ENCODE measurements around the gene DIDO1. TPM values are rescaled to one million over a fixed set of nuclear protein-coding genes. Genes with fewer than 3 reads are reported as not detected.

DIDO1 gene
- total RNA-seq, 1 experiment from 2014 or later: 33.2 TPM

DNA sequence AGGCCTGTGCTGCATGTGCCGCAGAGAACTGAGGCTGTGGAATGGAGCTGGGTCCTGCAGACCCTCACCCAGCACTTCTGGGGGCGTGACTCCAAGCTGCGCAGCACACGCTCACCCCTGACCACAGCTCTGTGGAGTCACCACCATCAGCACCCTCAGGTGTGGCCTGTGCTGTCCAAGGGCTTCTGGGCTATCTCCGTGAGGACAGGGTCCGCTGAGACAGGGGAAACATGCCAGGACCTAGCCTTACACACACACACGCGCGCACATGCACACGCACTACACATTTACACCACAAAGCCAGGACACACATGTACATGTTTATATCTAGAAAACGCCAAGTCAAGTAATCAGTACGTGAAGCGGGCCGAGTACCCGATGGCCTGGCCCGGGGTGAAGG lies 37.9 kb downstream of the DIDO1 start:
- no peaks in the 10 kb centered on the region for H4K20me1 ChIP-seq (ENCODE audit: low read length)
- CTCF ChIA-PET: no interaction called here
- H3K79me2 ChIP-seq (ENCODE audit: low read length): no peaks in the 10 kb centered on the region
- no peaks in the 10 kb centered on the region for H3K9me2 ChIP-seq (replicated peaks; ENCODE audit: low read length)
- peaks cover 52% of the 10 kb centered on the region for H3K36me3 ChIP-seq (ENCODE audit: low read depth, low read length)
- POLR2A ChIA-PET (ENCODE audit: unreplicated experiment): no interaction called here
- H3K27ac ChIP-seq (ENCODE audit: low read length): no peak overlapping the region
- no peak overlapping the region for H3K9ac ChIP-seq (ENCODE audit: low read length)
- H3F3A ChIP-seq (ENCODE audit: low read length, unreplicated experiment): peaks cover 5% of the 10 kb centered on the region
- no peaks in the 10 kb centered on the region for H3K9me3 ChIP-seq (ENCODE audit: low read length)
- no peak for TF ChIP-seq EZH2 (IDR thresholded peaks at IDR 0.05; ENCODE audit: low read length, unreplicated experiment)
- no peak for TF ChIP-seq EZH2phosphoT487 (IDR thresholded peaks at IDR 0.05; ENCODE audit: borderline replicate concordance, low read length)
- TF ChIP-seq CTCF (conservative IDR thresholded peaks at IDR 0.05; ENCODE audit: low read depth, low read length): no peak
- no peak overlapping the region for H3K4me2 ChIP-seq (ENCODE audit: low read length)
- no peak overlapping the region for H2AFZ ChIP-seq (ENCODE audit: low read length)
- H3K4me1 ChIP-seq (ENCODE audit: insufficient read depth, low read length): no peaks in the 10 kb centered on the region
- DNase-seq (no peak), ATAC-seq (no peak)
- BruUV-seq (replicated peaks): no TSS peak
- intact Hi-C loops (cut with micrococcal nuclease): no loop called here
- H3K4me3 ChIP-seq (ENCODE audit: low read length): no peak overlapping the region
- H3K27me3 ChIP-seq (ENCODE audit: low read length): no peaks in the 10 kb centered on the region

DNA sequence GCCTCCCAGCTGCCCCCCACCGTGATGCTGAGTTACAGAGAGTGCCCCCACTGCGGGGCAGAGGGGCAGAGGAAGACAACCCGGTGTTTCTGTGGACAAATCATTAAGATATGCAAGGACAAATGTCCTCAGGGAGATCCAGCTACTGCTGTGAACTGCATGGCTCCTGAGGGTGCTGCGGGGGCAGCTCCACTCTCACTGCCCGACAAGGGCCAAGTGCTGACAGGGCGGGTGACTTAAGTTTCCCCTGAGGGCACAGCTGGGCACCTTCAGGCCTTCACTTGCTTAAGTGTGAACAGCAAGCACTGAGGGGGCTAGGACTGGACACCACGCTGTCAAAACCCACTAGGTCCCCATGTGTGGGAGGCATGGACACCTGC lies 38.5 kb downstream of the DIDO1 start:
- Histone ChIP-seq H3F3A (ENCODE audit: low read length, unreplicated experiment) (peaks cover 5% of the 10 kb centered on the region), H3K4me1 (ENCODE audit: insufficient read depth, low read length) (no peaks in the 10 kb centered on the region), H3K4me3 (ENCODE audit: low read length) (no peak overlapping the region), H3K9ac (ENCODE audit: low read length) (no peak overlapping the region), H4K20me1 (ENCODE audit: low read length) (no peaks in the 10 kb centered on the region), H2AFZ (ENCODE audit: low read length) (no peak overlapping the region), H3K36me3 (ENCODE audit: low read depth, low read length) (peaks cover 48% of the 10 kb centered on the region), H3K79me2 (ENCODE audit: low read length) (no peaks in the 10 kb centered on the region), H3K9me2 (replicated peaks; ENCODE audit: low read length) (no peaks in the 10 kb centered on the region), H3K4me2 (ENCODE audit: low read length) (no peak overlapping the region), H3K9me3 (ENCODE audit: low read length) (no peaks in the 10 kb centered on the region), H3K27me3 (ENCODE audit: low read length) (no peaks in the 10 kb centered on the region), H3K27ac (ENCODE audit: low read length) (peak overlapping the region; percentile 12; the same call in 1 of the 2 replicates)
- TF ChIP-seq EZH2 (IDR thresholded peaks at IDR 0.05; ENCODE audit: low read length, unreplicated experiment) (no peak), EZH2phosphoT487 (IDR thresholded peaks at IDR 0.05; ENCODE audit: borderline replicate concordance, low read length) (no peak), CTCF (conservative IDR thresholded peaks at IDR 0.05; ENCODE audit: low read depth, low read length) (no peak)
- DNase-seq: no peak
- CTCF ChIA-PET: interaction anchor here (0.5 to 1.0 kb wide), 2 partner anchors 12 to 14 kb away, joined by 3 to 4 read pairs; no protein-coding TSS in a partner anchor
- intact Hi-C loops (cut with micrococcal nuclease): loop anchor here (1.0 kb wide), 1 partner anchor 13 kb away; no protein-coding TSS in a partner anchor
- no TSS peak for BruUV-seq (replicated peaks)
- ATAC-seq: peak; percentile 23
- POLR2A ChIA-PET (ENCODE audit: unreplicated experiment): no interaction called here

GRCh38 chr20:62887152-62887859 lies 39.0 kb downstream of the DIDO1 start:
- Histone ChIP-seq H3F3A (ENCODE audit: low read length, unreplicated experiment) (peaks cover 5% of the 10 kb centered on the region), H3K9ac (ENCODE audit: low read length) (no peak overlapping the region), H3K4me3 (ENCODE audit: low read length) (no peak overlapping the region), H3K27me3 (ENCODE audit: low read length) (no peaks in the 10 kb centered on the region), H4K20me1 (ENCODE audit: low read length) (no peaks in the 10 kb centered on the region), H3K9me2 (replicated peaks; ENCODE audit: low read length) (no peaks in the 10 kb centered on the region), H3K9me3 (ENCODE audit: low read length) (no peaks in the 10 kb centered on the region), H2AFZ (ENCODE audit: low read length) (no peak overlapping the region), H3K79me2 (ENCODE audit: low read length) (no peaks in the 10 kb centered on the region), H3K4me1 (ENCODE audit: insufficient read depth, low read length) (no peaks in the 10 kb centered on the region), H3K27ac (ENCODE audit: low read length) (peak overlapping the region; percentile 12; the same call in 1 of the 2 replicates), H3K36me3 (ENCODE audit: low read depth, low read length) (peaks cover 45% of the 10 kb centered on the region), H3K4me2 (ENCODE audit: low read length) (no peak overlapping the region)
- POLR2A ChIA-PET (ENCODE audit: unreplicated experiment): no interaction called here
- no TSS peak for BruUV-seq (replicated peaks)
- intact Hi-C loops (cut with micrococcal nuclease): loop anchor here (1.0 kb wide), 1 partner anchor 12 kb away; no protein-coding TSS in a partner anchor
- TF ChIP-seq EZH2 (IDR thresholded peaks at IDR 0.05; ENCODE audit: low read length, unreplicated experiment) (no peak), EZH2phosphoT487 (IDR thresholded peaks at IDR 0.05; ENCODE audit: borderline replicate concordance, low read length) (no peak), CTCF (conservative IDR thresholded peaks at IDR 0.05; ENCODE audit: low read depth, low read length) (no peak)
- CTCF ChIA-PET: interaction anchor here (0.5 to 1.0 kb wide), 2 partner anchors 12 to 13 kb away, joined by 3 to 4 read pairs; no protein-coding TSS in a partner anchor
- peak; percentile 91 for ATAC-seq
- DNase-seq: peak; percentile 39

Measured in PC-3 (cell line).